Inflammatory macrophage treated with lipopolysaccharide for 1 hour (primary cell): Measurements from ENCODE around the gene PCP4L1.
"Not testable (repeated sequence)": the region's sequence is repeated elsewhere in the genome, so short reads cannot be mapped to it uniquely, and the experiment has no call there.

ENCODE experiments used
- DNase-seq, 2 donors: peaks; one replicate each; pipeline ENCODE4 v3.0.0-alpha.2; 2020 to 2022

PCP4L1 gene

DNA sequence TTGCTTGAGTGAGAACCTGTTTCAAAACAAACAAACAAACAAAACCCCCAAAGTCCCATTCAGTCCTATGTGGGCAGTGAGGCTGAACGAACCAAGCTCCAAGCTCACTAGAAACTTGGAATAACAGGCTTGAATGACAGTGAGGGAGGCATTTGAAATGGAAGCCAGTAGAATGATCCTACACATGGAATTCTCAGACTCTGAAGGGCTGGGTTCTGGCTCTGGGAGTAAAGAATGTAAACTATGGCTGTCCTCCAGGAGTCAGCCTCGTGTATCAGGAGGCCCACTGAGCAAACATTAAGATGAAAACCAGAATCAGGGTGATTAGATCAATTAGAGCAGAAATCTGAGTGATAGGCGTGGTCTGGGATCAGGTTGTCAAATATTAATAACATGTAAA, 14.9 kb downstream of the PCP4L1 start:
- no peak for DNase-seq

DNA sequence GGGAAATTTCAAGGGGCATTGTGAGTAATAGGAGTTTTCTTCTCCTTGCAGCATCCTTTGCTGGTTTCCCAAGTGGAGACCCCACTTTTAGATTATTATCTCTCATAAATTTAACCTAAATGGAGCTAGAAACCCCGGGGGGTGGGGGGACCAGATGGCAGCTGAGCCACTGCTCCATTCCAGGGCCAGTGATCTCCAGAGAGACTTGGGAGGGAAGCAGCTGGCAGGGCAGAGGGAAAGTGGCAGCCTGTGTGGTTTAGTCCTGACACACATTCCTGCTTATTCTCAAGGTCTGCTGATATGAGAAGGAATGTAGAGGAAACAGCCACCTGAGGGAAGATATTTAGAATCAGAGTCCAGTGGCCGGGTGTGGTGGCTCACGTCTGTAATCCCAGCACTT, 16.3 kb downstream of the PCP4L1 start:
- DNase-seq = no peak

DNA sequence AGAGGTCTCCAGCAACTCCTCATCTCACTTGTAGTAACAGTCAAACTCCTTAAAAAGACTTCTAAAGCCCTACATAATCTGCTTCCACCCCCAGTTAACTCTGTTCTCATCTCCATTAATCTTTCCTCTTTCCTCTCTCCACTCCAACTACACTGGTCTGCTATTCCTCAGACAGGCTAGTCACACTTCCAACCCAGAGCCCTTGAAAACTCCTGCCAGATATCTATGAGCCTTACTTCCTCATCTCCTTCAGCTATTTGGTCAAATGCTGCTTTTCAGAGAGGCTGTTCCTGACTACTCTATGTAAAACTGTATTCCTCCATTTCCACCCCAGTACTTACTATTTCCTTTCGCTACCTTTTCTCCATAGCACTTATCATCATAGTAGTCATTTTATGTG, 24.4 kb downstream of the PCP4L1 start:
- no peak for DNase-seq

DNA sequence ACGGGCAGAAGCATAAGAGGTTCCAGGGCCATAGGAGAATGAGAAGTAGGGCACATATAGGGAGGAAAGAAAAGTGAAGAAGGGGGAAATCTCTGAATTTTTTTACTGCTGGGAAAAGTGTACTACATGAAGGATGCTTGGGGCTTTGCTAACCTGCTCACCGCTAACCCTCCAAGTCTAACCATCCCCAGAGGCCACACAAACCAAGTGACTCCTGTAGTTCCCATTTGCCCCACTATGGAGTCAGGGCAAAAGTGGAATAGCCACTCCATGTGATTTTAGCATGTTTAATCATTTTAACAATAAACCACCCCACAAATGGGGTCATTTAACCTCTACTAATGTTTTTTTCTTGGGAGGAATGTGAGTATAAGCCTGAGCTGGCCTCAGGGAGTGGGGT, 26.6 kb downstream of the PCP4L1 start:
- DNase-seq = no peak

DNA sequence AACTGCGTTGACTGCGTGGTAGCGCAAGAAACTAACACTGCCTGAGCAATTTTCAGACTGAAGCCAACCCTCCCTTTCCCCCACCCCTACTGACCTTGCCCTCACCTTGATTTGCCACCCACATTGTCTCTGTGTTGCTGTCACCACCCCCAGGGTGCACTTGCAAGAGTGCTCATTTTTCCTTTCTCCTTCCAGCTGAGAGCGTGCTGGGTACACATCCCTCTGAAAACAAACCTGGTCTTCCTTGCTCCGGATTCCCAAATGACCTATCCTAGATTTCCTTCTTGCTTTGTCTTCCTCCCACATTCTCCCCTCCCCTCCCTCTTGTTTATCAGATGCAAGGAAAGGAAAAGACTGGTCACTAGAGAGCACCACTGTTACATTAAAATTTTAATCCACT, 27.0 kb downstream of the PCP4L1 start:
- no peak for DNase-seq

DNA sequence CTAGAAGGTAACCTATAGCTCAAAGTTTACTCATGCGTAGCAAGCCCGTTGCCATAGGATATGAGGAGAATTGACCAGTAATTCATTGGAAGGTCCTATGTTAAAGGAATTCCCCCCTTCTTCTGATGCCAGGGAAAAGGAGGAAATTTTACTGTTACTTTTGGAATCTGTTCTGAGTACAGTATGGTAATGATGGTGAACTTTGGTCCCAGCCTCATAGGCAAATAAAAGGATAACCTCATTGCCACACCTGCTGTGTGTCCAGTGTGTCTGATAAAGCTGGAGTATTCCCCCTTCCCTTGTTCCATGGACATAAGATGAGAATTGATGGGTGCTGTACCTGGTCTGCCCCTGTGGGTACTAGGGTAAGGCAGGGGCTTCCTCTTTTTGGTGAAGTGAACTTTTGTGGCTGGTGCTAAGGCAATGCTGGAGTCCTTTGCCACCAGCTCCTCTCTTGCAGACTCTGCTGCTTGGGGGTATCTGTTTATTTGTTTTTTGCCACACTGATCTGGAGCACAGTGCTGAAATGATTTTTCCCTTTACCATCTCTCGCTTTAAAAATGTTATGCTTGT, 29.0 kb downstream of the PCP4L1 start:
- DNase-seq = no peak

DNA sequence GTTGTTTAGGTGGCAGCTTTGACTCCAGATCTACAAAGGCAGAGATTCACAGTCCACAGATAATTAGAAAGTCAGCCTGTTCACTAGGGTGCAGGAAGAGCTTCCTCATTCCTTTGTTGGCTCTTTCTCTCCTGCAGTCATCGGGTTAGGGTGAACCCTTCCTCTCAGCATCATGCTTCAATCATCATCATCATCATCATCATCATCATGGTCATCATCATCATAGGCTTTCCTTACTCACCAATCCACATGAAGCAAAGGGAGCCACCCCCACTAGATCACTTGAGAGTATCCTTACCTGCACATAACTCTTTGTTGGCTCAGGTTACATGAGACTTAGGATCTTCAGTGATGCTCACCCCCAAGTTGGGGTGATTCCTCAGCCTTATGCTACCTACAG, 32.2 kb downstream of the PCP4L1 start:
- DNase-seq = no peak

DNA sequence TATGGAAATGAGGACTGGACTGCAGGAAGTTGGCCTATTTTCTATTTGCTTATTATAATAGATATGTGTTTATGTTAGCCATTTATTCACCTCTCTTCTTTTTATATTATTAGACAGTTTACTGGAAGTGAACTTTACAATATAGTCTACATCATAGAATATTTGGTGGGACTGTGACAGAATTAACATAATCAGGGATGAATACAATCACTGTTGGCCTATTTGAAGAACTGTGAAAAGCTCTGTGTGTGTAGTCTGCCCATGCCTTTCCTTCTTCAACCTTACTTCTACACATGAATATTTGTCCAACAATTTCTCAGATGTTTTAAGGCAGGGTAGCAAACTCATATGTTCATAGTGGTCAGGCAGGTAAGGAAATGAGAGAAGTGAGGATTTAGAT, 38.9 kb downstream of the PCP4L1 start:
- DNase-seq = peak in 1 of 2 donors; percentile 33

DNA sequence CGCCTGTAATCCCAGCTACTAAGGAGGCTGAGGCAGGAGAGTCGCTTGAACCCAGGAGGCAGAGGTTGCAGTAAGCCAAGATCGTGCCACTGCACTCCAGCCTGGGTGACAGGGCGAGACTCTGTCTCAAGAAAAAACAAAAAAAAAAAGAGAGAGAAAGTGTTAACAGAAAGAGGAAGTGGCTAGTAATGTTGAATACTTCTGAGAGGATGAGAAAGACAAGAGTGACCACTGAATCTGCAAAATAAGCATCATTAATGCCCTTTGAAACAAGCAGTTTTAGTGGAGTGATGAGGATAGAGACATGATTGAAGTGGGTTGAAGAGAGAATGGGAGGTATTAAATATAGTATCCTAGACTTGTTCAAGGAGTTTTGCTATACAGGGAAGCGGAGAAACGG, 39.6 kb downstream of the PCP4L1 start:
- peak; percentile 22 to 50 for DNase-seq

DNA sequence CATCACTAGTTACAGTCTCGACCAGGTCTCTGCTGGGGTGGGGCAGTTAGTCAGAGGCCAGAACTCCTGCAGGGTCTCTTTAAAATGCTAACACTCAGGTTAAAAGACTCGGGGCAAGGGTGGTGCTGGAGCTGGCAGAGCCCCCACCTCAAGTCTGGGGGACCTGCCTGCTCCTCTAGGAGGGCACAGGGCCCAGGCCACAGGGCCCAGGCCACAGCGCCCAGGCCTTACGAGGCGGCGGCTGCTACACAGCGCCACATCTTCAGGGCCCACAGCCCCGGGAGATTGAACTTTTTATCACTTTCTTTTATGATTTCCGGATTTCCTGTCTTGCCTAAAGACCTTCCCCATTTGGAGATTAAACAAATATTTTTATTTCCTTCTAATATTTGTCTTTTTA, 40.8 kb downstream of the PCP4L1 start:
- DNase-seq = no peak

DNA sequence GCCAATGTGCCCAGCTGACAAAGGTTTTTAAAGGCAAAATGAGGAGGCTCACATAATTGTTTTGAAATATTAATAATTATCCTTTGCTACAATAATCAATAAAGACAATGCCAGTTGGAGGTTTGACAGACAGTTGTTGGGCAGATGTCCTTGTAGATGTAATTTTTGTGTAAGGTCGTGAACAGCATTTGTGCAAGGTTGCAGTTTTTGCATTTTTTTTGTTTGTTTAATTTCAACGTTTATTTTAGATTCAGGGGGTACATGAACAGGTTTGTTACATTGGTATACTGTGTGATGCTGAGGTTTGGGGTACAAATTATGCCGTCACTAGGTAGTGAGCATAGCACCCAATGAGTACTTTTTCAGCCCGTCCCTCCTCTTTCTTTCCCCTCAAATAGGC, 41.9 kb downstream of the PCP4L1 start:
- DNase-seq = no peak

DNA sequence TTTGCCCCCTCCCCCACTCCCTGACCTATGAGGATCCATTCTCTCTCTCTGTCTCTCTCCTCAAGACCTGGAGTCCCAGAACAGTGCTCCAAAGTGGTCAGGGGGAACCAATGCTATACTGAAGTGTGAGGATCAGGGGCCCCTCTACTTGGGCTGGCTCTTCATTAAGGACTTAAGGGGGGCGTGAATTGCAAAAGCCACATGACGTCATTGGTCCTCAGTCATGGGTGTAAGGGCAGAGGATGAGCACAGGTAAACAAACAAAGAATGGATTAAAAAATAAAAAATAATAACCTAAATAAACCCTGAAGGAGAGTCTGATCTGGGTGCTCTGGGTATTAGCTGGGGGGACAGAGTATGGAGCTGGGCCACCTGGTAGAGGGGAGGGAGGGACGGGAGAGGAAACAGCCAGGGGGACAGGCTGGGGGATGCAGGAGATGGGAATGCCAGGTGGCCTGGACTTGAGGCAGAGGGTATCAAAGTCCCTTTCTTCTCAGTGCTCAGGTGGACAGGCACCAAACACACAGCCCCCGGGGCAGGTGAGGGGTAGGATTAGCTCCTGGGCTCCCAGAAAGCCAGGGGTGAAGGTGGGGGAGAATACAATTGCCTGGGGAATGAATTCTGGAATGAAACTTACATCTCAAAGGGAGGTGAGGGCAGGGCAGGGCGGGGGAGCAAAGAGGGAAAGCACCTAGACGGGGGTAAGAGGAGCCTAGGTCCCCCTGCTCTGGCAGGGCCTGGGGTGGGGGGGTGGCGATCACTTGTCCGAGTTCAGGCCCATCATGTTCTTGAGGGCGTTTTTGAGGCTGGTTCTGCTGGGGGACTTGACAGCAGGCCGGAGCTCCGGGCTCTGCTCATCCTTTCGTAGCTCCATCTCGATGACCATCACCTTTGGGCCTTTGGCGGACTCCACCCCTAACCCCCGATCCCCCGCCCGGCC, 46.7 kb downstream of the PCP4L1 start:
- no peak for DNase-seq

DNA sequence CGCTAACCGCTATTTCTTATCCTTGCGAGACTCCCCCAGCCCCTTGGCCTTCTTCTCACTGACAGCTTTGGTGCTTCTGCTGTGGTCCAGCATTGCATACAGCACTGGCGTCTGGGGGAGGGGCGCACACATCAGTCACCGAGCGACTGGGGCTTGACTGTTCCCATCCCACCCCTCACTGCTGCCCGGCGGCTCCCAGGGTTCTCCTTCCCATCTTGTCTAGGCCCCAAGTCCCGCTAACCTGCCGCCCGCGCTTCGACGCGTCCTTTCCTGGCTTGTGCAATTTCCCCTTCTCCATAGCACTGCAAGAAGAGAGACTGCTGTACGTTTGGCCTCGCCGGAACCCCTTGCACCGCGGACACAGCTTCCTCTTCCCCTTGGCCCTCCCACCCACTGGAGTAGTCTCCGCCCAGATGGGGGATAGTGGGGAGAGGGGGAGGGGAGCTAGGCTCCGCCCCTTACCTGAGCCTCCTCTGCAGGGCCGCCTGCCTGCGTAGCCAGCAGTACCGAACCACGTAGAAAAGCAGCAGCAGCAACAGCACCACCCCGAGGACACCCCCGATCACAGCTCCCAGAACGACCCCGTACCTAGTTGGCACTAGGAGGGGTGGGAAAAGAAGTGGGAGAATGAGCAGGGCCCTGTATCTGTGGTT, 47.4 kb downstream of the PCP4L1 start:
- peak; percentile 91 to 94 for DNase-seq

DNA sequence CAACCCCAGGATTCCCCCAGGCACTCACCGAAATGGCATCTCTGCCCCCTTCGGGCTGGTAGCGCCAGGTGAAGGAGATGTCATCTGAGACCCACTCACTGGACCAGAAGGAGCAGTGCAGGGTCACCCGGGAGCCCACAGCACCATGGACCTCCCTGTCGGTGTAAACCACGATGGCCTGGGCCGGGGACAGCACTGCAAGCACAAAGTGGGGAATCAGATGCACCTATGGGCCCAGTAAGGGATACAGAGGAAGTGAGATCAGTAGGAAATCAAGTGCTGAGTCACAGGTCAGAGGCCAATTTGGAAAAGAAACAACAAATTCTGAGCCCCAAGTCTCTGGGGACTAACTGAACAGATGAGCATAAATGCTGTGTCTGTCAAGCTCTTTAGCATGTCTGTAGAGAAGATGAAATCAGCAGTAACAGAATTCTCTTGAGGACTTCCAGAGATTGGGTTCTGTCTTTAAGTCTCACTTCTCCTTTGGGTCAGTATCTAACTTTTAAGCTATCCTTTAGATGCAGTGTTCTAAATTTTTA, 48.8 kb downstream of the PCP4L1 start:
- DNase-seq = peak; percentile 29 to 36

DNA sequence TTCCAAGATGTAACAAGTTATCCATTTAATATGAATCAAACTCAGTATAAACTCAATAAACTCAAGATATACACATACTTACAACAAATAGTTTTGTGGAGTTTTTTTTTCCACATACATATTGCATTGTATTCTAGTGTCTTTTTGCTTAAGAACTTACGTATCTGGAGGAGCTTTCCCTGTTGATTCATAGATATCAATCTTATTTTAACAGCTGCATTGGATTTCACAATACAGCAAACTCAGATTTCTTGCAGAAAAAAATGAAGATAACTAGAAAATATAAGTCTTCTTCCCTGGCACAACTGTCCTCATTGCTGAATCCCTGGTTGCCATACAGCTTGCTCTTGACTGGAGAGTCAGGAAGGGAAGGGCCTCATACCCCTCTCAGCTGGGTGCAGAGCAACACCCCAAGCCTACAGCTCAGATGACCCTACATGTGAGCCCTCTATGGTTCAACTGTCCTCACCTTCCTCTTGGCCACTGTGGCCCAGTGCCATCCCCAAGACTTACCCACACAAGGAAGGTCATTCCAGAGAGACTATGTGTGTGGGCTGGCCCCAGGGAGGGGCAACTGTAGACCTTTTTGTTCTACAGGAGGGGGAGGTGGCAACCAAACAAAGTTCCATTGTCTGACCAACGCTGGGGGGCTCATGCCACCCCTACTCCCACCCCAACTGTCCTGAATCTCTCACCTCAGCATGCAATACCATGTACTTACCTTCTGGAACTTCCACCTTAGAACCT, 49.5 kb downstream of the PCP4L1 start:
- no peak for DNase-seq

DNA sequence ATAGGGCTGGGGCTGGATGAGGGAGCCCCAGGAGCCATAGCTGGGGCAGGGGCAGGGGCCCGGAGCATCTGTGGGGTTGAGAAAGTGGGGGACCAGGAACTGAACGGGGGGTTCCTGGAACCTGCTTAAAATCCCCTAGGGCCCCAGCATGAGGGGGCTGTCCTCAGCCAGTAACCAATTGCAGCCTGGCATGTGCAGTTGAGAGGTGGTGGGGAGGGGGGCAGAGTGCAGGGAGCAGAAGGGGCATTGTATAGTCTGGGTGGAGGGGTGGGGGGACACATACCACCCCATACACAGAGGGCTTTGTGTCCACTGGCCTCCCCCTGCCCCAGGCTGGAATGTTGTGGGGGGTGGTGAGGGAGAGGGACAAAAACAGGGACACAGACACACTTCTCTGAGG, 51.3 kb downstream of the PCP4L1 start, which contains the start of gene MPZ:
TSS of gene MPZ (minus strand) at position 101 of the 400 bp plus-strand sequence. CDS start at position 38, 63 bp downstream.
- no peak for DNase-seq

DNA sequence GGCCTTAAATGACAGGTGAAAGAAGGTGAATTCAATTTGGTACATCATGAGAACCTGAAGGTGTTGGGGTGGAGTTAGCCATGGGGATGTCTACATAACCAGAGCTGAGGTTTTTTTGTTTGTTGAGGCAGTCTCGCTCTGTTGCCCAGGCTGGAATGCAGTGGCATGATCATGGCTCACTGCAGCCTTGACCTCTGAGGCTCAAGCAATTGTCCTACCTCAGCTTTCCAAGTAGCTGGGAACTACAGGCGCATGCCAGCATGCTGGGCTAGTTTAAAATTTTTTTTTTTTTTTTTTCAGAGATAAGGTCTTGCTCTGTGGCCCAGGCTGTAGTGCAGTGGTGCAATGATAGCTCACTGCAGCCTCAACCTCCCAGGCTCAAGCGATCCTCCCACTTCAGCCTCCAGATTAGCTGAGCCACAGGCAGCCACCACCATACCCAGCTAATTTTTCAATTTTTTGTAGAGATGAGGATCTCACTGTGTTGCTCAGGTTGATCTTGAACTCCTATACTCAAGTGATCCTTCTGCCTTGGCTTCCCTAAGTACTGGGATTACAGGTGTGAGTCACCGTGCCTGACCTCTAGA, 53.1 kb downstream of the PCP4L1 start:
- no peak for DNase-seq

DNA sequence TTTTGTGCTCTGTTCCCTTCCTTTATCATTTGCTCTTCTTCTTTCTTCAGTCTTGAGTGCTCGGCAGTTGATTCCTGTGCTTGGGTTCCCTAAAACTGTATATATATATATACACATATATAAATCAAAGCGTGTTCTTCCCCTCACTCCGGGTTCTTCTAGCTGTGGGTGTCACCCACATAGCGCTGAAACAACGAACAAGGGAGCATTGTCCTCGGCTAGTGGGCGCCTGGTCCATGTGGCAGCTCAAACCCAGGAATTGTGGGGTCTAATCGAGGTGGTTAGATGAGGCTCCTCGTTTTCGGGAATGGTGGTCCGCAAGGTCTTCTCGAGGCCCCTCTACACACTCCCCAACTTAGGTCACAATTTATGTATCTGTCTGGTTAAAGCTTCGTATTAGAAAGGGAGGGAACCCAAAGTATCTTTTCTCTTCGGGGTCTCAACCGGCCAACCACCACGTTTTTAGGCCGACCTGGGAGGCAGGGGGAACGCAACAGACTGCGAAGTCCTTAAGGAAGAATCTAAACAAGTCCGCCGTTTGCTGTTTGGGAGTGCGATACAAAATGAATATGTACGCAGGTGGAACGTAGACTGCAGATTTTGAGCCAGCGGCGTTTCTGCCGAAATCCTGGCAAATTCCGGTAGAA, 55.1 kb downstream of the PCP4L1 start:
- peak in 1 of 2 donors; percentile 20 for DNase-seq

DNA sequence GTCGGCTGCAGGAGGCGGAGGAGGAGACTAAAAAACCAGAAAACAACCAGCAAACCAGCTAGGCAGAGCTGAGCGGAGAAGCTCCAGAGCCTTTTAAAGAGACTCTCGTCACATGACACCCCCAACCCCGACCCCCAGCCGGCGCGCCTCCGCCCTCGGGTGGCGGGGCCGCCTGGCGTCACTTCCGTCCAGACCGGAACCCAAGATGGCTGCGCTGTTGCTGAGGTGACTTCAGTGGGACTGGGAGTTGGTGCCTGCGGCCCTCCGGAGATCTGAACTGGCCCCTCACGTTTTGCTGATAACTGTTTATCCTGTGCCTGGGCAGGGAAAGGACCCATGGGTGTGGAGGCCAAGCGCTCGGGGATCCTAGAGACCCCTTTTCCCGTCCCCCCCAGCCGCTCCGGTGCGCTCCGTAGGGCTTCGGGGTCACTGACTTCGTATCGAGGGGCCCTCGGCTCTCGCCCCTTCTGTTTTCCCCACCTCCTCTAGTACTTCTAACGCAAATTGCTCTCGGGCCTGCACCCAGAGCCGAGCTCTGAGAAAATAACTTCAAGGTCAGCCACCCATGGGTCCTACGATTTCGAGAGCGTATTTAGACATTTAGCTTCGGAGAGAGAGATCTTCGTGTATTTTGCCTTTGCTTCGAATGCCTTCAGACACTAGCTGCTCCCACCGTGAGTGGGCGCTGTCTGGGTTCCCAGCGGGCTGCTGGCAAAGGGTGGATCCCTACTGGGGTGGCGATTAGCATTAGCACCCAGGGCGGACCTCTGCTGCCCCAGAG, 55.8 kb downstream of the PCP4L1 start, which contains the start of gene SDHC:
TSS of gene SDHC (plus strand) at position 181 of the 781 bp plus-strand sequence. CDS start at position 206, 25 bp downstream.
- peak; percentile 88 for DNase-seq

DNA sequence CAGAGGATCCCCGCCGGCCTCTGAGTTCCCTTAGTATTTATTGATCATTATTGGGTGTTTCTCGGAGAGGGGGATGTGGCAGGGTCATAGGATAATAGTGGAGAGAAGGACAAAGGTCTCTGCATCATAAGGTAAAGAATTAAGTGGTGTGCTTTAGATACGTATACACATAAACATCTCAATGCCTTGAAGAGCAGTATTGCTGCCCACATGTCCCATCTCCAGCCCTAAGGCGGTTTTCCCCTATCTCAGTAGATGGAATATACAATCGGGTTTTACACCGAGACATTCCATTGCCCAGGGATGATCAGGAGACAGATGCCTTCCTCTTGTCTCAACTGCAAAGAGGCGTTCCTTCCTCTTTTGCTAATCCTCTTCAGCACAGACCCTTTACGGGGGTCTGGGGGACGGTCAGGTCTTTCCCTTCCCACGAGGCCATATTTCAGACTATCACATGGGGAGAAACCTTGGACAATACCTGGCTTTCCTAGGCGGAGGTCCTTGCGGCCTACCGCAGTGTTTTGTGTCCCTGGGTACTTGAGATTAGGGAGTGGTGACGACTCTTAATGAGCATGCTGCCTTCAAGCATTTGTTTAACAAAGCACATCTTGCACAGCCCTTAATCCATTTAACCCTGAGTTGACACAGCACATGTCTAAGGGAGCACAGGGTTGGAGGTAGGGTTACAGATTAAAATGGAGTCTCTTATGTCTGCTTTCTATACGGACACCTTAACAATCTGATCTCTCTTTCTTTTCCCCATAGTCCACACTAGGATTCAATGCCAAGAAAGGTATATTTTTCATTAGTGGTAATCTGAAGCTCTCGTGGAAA, 57.5 kb downstream of the PCP4L1 start:
- not testable (repeated sequence) for DNase-seq
